Measurements from ENCODE around the gene SLC9A9.

Gene SLC9A9

DNA sequence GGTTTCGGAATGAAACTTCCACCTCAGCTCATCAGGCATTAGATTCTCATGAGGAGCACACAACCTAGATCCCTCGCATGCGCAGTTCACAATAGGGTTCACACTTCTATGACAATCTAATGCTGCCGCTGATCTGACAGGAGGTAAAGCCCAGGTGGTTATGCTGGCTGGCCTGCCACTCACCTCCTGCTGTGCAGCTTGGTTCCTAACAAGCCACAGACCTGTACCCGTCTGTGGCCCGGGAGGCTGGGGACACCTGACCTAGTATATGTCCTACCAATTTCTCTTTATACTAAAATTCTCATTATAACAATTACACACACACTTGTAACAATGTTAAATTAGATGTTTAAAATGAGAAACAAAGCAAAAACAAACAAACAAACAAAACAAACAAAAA is 172.2 kb downstream of the SLC9A9 start:
- no peak overlapping the region for H3K4me3 ChIP-seq (replicated peaks in 1 of 2; ENCODE audit: low read depth in 2 of 2, low read length in 2 of 2)
- DNase-seq (ENCODE audit: low read depth in 2 of 2), result no peak
- TF ChIP-seq, protein P1, sequence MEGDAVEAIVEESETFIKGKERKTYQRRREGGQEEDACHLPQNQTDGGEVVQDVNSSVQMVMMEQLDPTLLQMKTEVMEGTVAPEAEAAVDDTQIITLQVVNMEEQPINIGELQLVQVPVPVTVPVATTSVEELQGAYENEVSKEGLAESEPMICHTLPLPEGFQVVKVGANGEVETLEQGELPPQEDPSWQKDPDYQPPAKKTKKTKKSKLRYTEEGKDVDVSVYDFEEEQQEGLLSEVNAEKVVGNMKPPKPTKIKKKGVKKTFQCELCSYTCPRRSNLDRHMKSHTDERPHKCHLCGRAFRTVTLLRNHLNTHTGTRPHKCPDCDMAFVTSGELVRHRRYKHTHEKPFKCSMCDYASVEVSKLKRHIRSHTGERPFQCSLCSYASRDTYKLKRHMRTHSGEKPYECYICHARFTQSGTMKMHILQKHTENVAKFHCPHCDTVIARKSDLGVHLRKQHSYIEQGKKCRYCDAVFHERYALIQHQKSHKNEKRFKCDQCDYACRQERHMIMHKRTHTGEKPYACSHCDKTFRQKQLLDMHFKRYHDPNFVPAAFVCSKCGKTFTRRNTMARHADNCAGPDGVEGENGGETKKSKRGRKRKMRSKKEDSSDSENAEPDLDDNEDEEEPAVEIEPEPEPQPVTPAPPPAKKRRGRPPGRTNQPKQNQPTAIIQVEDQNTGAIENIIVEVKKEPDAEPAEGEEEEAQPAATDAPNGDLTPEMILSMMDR (IDR thresholded peaks at IDR 0.05; ENCODE audit: low read depth, low read length), result no peak

DNA sequence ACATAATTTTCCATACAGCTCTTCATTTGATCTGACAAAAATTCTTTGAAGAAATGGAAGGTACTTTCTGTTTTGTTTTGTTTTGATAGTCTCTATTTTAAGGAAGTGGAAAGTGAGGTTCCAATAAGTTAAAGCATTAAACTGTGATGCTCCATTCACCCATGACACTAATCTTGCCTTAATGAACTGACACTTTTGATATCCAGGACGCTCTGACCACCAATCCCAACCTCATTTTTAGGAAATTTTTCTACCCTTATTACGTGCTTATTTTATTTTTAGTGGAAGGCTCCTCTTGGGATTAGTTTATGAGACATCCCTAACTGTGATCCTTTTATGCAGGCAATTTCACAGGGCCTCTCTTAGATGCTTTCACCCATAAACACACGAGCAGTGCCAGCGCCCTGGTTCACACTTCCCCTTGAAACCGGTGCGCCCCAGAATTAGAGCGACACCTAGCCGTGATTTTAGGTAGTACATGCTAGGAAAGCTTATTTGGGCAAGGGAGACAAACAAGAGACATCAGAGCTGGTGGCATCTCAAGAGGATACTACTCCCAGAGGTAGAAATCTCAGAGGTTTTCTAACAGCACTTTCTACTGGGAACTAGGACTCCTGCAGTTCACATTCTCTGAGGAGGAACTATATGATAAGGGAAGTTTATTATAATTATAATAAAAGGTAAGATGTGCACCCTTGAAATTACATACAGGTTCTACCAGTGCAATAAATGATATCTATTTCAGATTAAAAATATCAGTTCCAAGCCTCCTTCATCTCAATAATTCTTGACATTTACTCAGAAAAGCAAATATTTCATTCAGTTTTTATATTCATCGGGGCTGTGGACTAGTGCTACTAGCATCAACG is 173.9 kb downstream of the SLC9A9 start:
- no peak overlapping the region for H3K4me3 ChIP-seq (replicated peaks in 1 of 2; ENCODE audit: low read depth in 2 of 2, low read length in 2 of 2)
- peak; percentile 84 to 89 for DNase-seq (ENCODE audit: low read depth in 2 of 2)

DNA sequence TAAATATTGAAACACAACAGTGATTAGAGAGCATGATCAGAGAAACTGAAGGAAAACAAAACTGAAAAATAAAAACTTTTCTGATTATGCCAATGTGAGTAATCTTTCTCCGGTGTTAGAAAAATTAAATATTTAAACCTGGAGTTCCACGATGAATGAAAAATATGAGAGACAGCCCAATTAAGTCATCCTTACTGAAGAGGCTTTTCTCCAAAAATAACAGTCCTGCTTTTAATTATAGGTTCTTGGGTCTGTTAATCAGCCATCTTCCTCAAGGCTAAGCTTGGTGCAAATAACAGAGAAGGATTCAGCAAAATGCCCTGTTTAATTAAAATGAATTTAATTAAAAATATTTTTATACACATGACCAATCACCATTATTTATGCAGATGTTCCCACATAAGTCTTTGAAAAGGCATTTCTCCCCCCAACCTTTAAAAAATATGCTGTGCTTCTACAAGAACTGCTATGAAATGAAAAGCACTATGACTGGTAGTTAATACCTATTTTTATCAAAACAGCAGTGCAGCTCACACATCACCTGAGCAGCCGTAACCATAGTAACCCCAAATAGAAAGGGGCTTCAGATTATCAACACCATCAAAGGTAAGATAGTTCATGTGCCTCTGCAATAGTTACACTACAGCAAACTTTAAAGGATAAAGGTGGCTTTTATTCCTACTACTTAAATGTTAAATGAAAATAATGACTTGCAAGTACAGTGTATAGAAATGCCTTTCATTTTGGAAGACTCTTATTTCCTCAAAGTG is 175.7 kb downstream of the SLC9A9 start:
- H3K4me3 ChIP-seq (replicated peaks in 1 of 2; ENCODE audit: low read depth in 2 of 2, low read length in 2 of 2), result no peak overlapping the region
- DNase-seq (ENCODE audit: low read depth in 2 of 2), result no peak
- TF ChIP-seq, protein P1 (IDR thresholded peaks at IDR 0.05; ENCODE audit: low read depth, low read length), result no peak

More for the DNA sequence above, 173.9 kb downstream of the SLC9A9 start:
- TF ChIP-seq, protein P1 (IDR thresholded peaks at IDR 0.05; ENCODE audit: low read depth, low read length), result peak; percentile 90

DNA sequence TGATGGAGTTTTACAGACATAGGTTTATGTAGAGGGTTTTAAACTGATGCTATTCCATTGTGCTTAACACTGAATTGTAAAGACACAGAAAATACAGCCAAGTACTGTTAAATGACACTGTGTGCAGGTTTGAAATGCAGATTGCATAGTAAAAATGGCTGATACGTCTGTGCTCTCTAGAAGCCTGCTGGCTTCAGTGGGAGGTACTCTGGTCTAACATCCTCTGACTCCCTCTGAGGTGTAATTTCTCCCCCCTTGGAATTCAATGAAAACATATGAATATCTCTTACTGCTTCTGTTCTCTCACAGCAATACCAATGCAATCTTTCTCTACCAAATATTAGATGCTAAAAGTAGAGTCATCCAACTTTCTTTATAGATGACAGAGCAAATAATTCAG is 176.6 kb downstream of the SLC9A9 start:
- peak in 1 of 2 donors; percentile 43 for DNase-seq (ENCODE audit: low read depth in 2 of 2)
- TF ChIP-seq, protein P1 (IDR thresholded peaks at IDR 0.05; ENCODE audit: low read depth, low read length), result no peak
- H3K4me3 ChIP-seq (replicated peaks in 1 of 2; ENCODE audit: low read depth in 2 of 2, low read length in 2 of 2), result no peak overlapping the region

DNA sequence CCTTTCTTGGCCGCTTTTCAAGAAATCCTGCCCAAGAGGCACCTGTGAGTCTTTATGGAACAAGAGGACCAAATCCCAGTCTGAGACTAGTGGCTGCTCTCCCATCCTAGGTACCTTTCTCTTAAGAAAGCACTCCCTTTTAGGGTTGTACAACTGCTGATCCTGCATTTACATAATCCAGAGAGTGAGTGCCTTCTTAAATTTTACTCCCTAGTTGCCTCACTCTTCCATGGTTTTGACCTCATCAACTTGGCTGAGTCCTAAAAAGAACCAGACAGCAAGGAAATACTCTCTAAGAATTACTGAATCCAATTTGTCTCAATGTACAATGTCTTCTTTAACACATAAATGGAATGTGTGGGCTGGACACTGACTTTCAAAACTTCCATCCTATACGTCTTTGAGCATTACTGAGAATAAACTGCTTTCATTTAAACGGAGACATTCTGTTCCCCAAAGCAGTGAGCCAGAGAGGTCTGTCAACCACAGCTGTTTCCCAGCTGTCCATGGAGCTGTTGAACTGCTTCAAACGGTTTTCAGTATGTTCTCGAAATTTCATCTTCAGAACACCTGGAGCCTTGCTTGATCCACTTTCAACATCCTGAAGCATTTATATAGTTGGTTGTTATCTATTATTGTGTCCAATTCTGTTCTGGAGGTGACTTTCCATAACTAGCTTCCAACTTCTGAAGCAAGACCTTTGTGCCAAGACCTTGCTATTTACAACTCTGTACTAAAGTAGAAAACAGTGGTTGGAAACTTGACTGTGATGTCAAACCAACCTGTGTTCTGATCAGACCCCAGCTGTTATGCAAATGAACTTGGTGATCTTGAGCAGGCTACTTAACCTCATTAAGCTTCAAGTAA is 179.1 kb downstream of the SLC9A9 start:
- H3K4me3 ChIP-seq (replicated peaks in 1 of 2; ENCODE audit: low read depth in 2 of 2, low read length in 2 of 2), result no peak overlapping the region
- no peak for DNase-seq (ENCODE audit: low read depth in 2 of 2)
- TF ChIP-seq, protein P1 (IDR thresholded peaks at IDR 0.05; ENCODE audit: low read depth, low read length), result no peak

DNA sequence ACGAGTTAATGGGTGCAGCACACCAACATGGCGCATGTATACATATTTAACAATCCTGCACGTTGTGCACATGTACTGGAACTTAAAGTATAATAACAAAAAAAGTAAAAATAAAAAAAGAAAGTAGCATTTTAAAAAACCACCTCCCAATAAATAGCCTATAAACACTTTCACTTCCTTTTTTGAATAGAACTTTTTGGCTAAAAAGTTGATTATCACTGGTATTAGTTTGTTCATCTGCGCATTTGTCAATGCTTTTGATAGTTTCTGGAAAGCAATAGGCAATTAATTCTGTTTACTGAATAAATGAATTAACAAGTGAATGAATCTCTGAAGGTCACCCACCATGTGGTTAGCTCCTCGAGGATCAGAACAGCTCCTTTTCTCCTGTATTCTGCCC is 179.9 kb downstream of the SLC9A9 start:
- no peak for DNase-seq (ENCODE audit: low read depth in 2 of 2)
- no peak overlapping the region for H3K4me3 ChIP-seq (replicated peaks in 1 of 2; ENCODE audit: low read depth in 2 of 2, low read length in 2 of 2)
- TF ChIP-seq, protein P1 (IDR thresholded peaks at IDR 0.05; ENCODE audit: low read depth, low read length), result no peak
